WERI-Rb-1 (cell line): Measurements from ENCODE around the gene SCN3B.

Source experiments
- DNase-seq: peaks from one replicate; pipeline ENCODE4 v3.0.0-alpha.2; 2020
- H3K27ac ChIP-seq: fragments of 250-450 bp; sonication (Bioruptor Pico); 2 replicates; pipeline ENCODE4 v1.5.1; 2020; ENCODE audit warnings: mild to moderate bottlenecking, moderate library complexity
- H3K27me3 ChIP-seq: fragments of 250-450 bp; sonication (Bioruptor Pico); 2 replicates; pipeline ENCODE4 v1.5.1; 2021; ENCODE audit warnings: mild to moderate bottlenecking, low read depth, moderate library complexity; ENCODE audit not compliant: insufficient read depth, severe bottlenecking
- H3K36me3 ChIP-seq: fragments of 250-450 bp; sonication (Bioruptor Pico); 2 replicates; pipeline ENCODE4 v1.5.1; 2020; ENCODE audit warnings: mild to moderate bottlenecking, moderate library complexity
- H3K4me3 ChIP-seq: 2 replicates; pipeline ENCODE4 v1.5.1; 2011; ENCODE audit warnings: low read depth, mild to moderate bottlenecking, control low read depth, low read length
- H3K9me3 ChIP-seq: fragments of 250-450 bp; sonication (Bioruptor Pico); 2 replicates; pipeline ENCODE4 v1.5.1; 2021; ENCODE audit warnings: mild to moderate bottlenecking, moderate library complexity; ENCODE audit not compliant: severe bottlenecking
- TF ChIP-seq, protein P1 (sequence below): IDR thresholded peaks from 2 replicates; pipeline ENCODE4 v1.5.1; 2011; ENCODE audit warnings: low read depth, mild to moderate bottlenecking, control low read depth, inconsistent platforms, low read length

Gene SCN3B

DNA sequence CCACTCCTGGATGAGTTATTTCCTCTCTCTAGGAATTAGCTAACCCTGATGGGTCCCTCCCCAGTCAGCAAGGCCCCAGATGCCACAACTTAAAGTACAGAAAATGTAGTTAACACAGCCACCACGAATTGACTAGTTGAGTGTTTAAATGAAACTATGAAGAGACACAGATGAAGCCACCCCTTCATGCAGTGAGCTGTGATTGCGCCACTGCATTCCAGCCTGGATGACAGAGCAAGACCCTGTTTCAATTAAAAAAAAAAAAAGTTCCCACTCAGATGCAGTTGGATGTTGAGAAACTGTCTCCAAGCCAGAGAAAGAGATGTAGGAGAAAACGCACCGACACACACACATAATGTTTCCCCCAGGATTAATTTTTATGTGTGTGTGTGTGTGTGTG lies 53.3 kb downstream of the SCN3B start:
- Histone ChIP-seq H3K27me3 (no peaks in the 10 kb centered on the region), H3K9me3 (no peaks in the 10 kb centered on the region), H3K27ac (no peak overlapping the region), H3K36me3 (peaks cover 57% of the 10 kb centered on the region), H3K4me3 (no peak overlapping the region)
- TF ChIP-seq, protein P1, sequence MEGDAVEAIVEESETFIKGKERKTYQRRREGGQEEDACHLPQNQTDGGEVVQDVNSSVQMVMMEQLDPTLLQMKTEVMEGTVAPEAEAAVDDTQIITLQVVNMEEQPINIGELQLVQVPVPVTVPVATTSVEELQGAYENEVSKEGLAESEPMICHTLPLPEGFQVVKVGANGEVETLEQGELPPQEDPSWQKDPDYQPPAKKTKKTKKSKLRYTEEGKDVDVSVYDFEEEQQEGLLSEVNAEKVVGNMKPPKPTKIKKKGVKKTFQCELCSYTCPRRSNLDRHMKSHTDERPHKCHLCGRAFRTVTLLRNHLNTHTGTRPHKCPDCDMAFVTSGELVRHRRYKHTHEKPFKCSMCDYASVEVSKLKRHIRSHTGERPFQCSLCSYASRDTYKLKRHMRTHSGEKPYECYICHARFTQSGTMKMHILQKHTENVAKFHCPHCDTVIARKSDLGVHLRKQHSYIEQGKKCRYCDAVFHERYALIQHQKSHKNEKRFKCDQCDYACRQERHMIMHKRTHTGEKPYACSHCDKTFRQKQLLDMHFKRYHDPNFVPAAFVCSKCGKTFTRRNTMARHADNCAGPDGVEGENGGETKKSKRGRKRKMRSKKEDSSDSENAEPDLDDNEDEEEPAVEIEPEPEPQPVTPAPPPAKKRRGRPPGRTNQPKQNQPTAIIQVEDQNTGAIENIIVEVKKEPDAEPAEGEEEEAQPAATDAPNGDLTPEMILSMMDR, result no peak
- DNase-seq, result no peak

DNA sequence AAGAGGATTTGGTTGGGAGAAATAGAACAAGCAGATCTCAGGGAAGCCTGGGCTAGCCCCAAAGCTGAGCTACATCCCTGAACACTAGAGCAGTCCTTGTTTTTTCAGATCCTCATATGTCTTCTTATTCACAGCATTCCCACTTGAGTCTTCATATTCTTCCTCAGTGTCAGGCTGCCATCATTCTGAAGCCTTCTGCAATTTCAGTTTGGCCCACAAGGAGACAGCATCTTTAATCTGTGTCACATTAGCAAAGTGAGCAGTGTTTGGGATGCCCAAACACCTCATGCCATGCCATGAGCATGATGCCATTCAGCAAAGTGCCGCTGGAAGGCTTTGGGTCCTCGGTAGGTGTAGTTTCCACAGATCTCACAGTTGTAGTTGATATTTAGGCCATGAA lies 56.6 kb downstream of the SCN3B start:
- TF ChIP-seq, protein P1, result 0 out of 2 replicates have a peak, but pooled peaks have one; percentile 30
- no peak for DNase-seq
- Histone ChIP-seq H3K9me3 (no peaks in the 10 kb centered on the region), H3K27ac (no peak overlapping the region), H3K36me3 (peaks cover 50% of the 10 kb centered on the region), H3K27me3 (no peaks in the 10 kb centered on the region), H3K4me3 (no peak overlapping the region)

DNA sequence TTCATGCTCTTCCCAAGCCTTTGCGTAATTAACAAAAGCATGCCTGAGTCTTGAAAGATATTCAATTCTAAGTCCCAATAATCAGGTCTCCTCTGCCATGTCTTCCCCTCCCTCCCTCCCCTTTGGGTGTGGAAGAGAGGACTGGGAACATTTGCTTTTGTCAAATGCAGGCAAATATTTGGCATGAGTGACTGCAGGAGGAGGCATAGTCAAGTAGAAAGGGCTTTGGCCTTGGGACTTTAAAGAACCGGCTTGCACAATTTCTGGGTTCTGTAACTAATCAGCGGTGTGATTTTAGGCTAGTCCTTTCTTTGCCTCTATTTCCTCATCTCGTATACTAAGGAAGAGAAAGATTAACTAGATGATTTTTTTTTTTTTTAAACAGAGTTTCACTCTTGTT lies 59.5 kb downstream of the SCN3B start:
- Histone ChIP-seq H3K4me3 (no peak overlapping the region), H3K36me3 (peaks cover 34% of the 10 kb centered on the region), H3K9me3 (no peaks in the 10 kb centered on the region), H3K27me3 (no peaks in the 10 kb centered on the region), H3K27ac (no peak overlapping the region)
- TF ChIP-seq, protein P1, result no peak
- DNase-seq, result no peak

DNA sequence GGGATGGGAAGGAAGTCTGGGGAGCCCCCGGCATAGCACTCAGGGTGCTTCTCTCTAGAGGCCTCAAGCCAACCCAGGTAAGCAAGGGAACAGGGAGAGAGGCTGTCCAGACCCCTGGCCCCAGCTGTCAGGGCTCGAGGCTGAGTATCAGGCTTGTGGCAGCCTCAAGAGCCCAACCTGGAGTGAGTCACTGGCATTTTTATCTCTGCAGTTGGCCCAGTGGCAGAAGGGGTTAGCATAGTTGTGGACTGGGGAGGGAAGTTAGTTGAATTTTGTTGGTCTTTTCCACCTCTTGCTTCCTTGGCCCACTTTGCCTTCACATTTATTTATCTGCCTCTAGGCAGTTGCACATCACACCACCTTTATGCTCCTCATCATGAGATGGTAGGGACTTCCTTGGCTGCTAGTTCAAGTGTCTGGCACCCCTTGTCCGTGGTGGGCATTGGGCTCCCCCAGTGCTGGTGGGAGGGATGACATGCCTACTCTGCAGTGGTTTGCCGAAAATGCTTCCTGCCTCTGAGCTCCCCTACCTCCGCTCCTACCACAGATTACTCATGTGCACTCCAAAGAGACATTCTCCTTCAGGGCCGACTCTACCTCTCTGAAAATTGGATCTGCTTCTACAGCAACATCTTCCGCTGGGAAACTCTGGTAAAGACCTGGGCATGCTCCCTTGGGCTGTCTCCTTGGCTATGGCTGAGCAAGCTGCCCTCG lies 60.1 kb downstream of the SCN3B start:
- DNase-seq, result no peak
- H3K9me3 ChIP-seq, result no peaks in the 10 kb centered on the region
- H3K36me3 ChIP-seq, result peaks cover 28% of the 10 kb centered on the region
- H3K27ac ChIP-seq, result no peak overlapping the region
- no peaks in the 10 kb centered on the region for H3K27me3 ChIP-seq
- H3K4me3 ChIP-seq, result no peak overlapping the region
- TF ChIP-seq, protein P1, result no peak

DNA sequence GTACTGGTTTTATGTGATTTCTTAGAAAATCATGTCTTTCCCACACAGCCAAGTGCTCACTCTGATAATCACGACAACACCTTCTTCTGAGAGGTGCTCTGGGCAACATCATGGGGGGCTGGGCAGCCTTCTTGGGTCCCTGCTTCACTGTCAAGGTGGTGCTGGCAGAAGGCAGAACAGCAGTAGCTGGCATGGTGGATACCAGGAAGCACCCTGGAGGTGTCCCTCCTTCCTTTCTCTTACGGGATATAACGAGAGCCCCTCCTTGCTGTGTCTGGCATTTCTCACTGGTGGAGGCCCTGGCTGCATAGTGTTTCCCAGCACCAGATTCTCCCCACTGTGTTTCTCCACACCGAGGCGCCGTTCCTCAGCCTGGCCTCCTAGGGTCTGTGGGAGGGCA lies 60.9 kb downstream of the SCN3B start:
- DNase-seq, result no peak
- Histone ChIP-seq H3K4me3 (no peak overlapping the region), H3K9me3 (no peaks in the 10 kb centered on the region), H3K27me3 (no peaks in the 10 kb centered on the region), H3K36me3 (peaks cover 27% of the 10 kb centered on the region), H3K27ac (no peak overlapping the region)
- TF ChIP-seq, protein P1, result no peak
